K562 (cell line): ENCODE measurements around the gene SUPT5H. TPM values are rescaled to one million over a fixed set of nuclear protein-coding genes. Genes with fewer than 3 reads are reported as not detected.
"Not testable (repeated sequence)": the region's sequence is repeated elsewhere in the genome, so short reads cannot be mapped to it uniquely, and the experiment has no call there.

Experiments used
- ATAC-seq: fragments of 200-7000 bp; cut with Tn5 transposase; 3 replicates; pipeline ENCODE4 v1.9.1; 2020; ENCODE audit warnings: moderate library complexity
- BruUV-seq: library from RNA; stranded (reverse); fragments of 400-500 nt; replicated peaks from 2 replicates; lab custom pipeline; 2021; lab: Mats Ljungman, UMichigan
- CTCF ChIA-PET: fragments of 300-600 bp; formaldehyde crosslinking; extraction: SDS; loops from one replicate; lab custom pipeline; 2021; ENCODE audit warnings: low intra/inter-chr PET ratio; lab: Yijun Ruan, JAX
- POLR2A ChIA-PET: fragments of 300-600, 350-650 bp; sonication (Branson Sonifier 250); formaldehyde crosslinking; extraction: SDS; loops from one replicate; lab custom pipeline; 2021; ENCODE audit warnings: antibody characterized with exemption, inconsistent platforms; lab: Yijun Ruan, JAX
- DNase-seq, 4 experiments: peaks; one replicate each; pipeline versions ENCODE4 v3.0.0 to v3.0.0-alpha.2; 2011 to 2018; ENCODE audit warnings: low spot score in 3 of 4, mixed read lengths in 3 of 4; ENCODE audit errors: extremely low read depth in 1 of 4
- FAIRE-seq: peaks from 2 replicates; lab custom pipeline; 2011; peaks lifted over from hg19 to GRCh38; lab: Jason Lieb, UNC
- H2AFZ ChIP-seq: 2 replicates; pipeline ENCODE4 v1.6.0; 2011; ENCODE audit warnings: low read depth, low read length, control low read depth, inconsistent platforms
- H3K27ac ChIP-seq: fragments of 200-600 bp; 3 replicates; pipeline ENCODE4 v1.8.0; 2011; ENCODE audit warnings: low read depth, mild to moderate bottlenecking, control low read depth, inconsistent platforms, low read length, moderate library complexity, mixed read lengths; ENCODE audit errors: extremely low read depth
- H3K27me3 ChIP-seq, 2 experiments: fragments of 300-600 bp in 1 of 2; 2 replicates in 1 of 2; 3 replicates in 1 of 2; pipeline versions ENCODE4 v1.6.0 to v1.8.0; 2011; ENCODE audit warnings: inconsistent platforms in 2 of 2, low read length in 2 of 2, mild to moderate bottlenecking in 1 of 2, mixed read lengths in 1 of 2, moderate library complexity in 1 of 2; ENCODE audit not compliant: control insufficient read depth in 2 of 2, insufficient read depth in 2 of 2
- H3K36me3 ChIP-seq: fragments of 300-600 bp; 3 replicates; pipeline ENCODE4 v1.8.0; 2011; ENCODE audit warnings: mild to moderate bottlenecking, low read length, inconsistent platforms; ENCODE audit not compliant: control insufficient read depth, insufficient read depth
- H3K4me1 ChIP-seq, 2 experiments: fragments of 200-600 bp in 1 of 2; replicated peaks in 1 of 2; 2 replicates in 1 of 2; 3 replicates in 1 of 2; pipeline versions ENCODE4 v1.5.1 to v1.8.0; 2011; ENCODE audit warnings: inconsistent platforms in 2 of 2, low read length in 2 of 2, mild to moderate bottlenecking in 1 of 2, mixed read lengths in 1 of 2, moderate library complexity in 1 of 2; ENCODE audit not compliant: control insufficient read depth in 2 of 2, insufficient read depth in 2 of 2
- H3K4me2 ChIP-seq: 2 replicates; pipeline ENCODE4 v1.6.1; 2011; ENCODE audit warnings: low read length, control low read depth, inconsistent platforms, mixed read lengths; ENCODE audit not compliant: insufficient read depth
- H3K4me3 ChIP-seq: fragments of 200-600 bp; sonication (generic), shearing (Covaris generic); 2 replicates; pipeline ENCODE4 v1.5.1; 2016; ENCODE audit warnings: control low read depth, inconsistent platforms
- H3K79me2 ChIP-seq: fragments of 200-600 bp; 3 replicates; pipeline ENCODE4 v1.8.0; 2011; ENCODE audit warnings: low read length, inconsistent platforms; ENCODE audit not compliant: control insufficient read depth, insufficient read depth
- H3K9ac ChIP-seq, 2 experiments: 2 replicates each; pipeline versions ENCODE4 v1.6.0 to v1.6.1; 2011; ENCODE audit warnings: low read depth in 2 of 2, low read length in 2 of 2, control low read depth in 1 of 2, inconsistent platforms in 1 of 2, mild to moderate bottlenecking in 1 of 2, mixed read lengths in 1 of 2; ENCODE audit not compliant: insufficient read depth in 1 of 2
- H3K9me1 ChIP-seq: one replicate; pipeline ENCODE4 v1.6.0; 2011; ENCODE audit warnings: inconsistent platforms, mild to moderate bottlenecking, low read length, moderate library complexity; ENCODE audit not compliant: control insufficient read depth, insufficient read depth
- H3K9me3 ChIP-seq: replicated peaks from 2 replicates; pipeline ENCODE4 v1.5.1; 2011; ENCODE audit warnings: low read depth, low read length, inconsistent platforms; ENCODE audit not compliant: control insufficient read depth, insufficient read depth
- H4K20me1 ChIP-seq: replicated peaks from 2 replicates; pipeline ENCODE4 v1.6.1; 2011; ENCODE audit warnings: low read length, inconsistent platforms, mixed read lengths; ENCODE audit not compliant: control insufficient read depth, insufficient read depth
- KHSRP ChIP-seq: fragments of 450-650 bp; IDR thresholded peaks from 2 replicates; pipeline ENCODE4 v1.6.1; 2017
- MIER1 ChIP-seq: fragments of 450-650 bp; IDR thresholded peaks from 2 replicates; pipeline ENCODE4 v1.6.1; 2016; ENCODE audit warnings: antibody characterized with exemption, mild to moderate bottlenecking, low read depth
- NCOR1 ChIP-seq: fragments of 450-650 bp; IDR thresholded peaks from 2 replicates; pipeline ENCODE4 v1.6.1; 2016; ENCODE audit warnings: mild to moderate bottlenecking, moderate library complexity
- ZBTB33 ChIP-seq: sonication (generic); formaldehyde crosslinking; IDR thresholded peaks from 2 replicates; pipeline ENCODE4 v1.8.1; 2023; ENCODE audit warnings: mild to moderate bottlenecking, missing genetic modification reagents
- WGBS: fragments of 100-300 bp; shearing (Covaris generic); methylation state at CpG from one replicate; pipeline ENCODE4 v1.1.6; 2016; ENCODE audit warnings: low coverage, mixed read lengths; ENCODE audit not compliant: insufficient coverage; ENCODE audit errors: missing lambda C conversion rate; 5-methylcytosine and 5-hydroxymethylcytosine counted together
- in situ Hi-C: fragments of 300-500 bp; cut with MboI; formaldehyde crosslinking; loops from 4 replicates; pipeline ENCODE4 v1.15.0; 2018; ENCODE audit warnings: inconsistent platforms, mixed read lengths
- intact Hi-C: fragments of 100-400 bp; cut with micrococcal nuclease; formaldehyde crosslinking; loops from 2 replicates; pipeline ENCODE4 v1.14.2; 2022
- polyA plus RNA-seq, 8 experiments: library from polyadenylated mRNA; depleted of rRNA in 4 of 8; stranded (reverse) in 5 of 8; unstranded in 3 of 8; fragments of >200 nt; fragmentation: Nextera tagmentation in 2 of 8; fragmentation: Illumina TruSeq in 1 of 8; extraction: Ambion mirVana in 2 of 8; extraction: Trizol in 1 of 8; gene quantifications; 2 replicates each; pipeline versions ENCODE4 v1.2.1 to v1.2.3, GENCODE V29; 2011 to 2014; ENCODE audit warnings: inconsistent platforms in 1 of 8, missing spikeins in 1 of 8
- total RNA-seq, 7 experiments: library from RNA; depleted of rRNA in 6 of 7; stranded (reverse); fragments of >200 nt in 6 of 7; fragmentation: Illumina TruSeq in 2 of 7; extraction: Trizol in 2 of 7; gene quantifications; 2 replicates each; pipeline versions ENCODE4 v1.2.1 to v1.2.3, GENCODE V29; 2011 to 2021; ENCODE audit warnings: low replicate concordance in 1 of 7
- TF ChIP-seq, protein P1 (sequence below), 2 experiments: fragments of 450-650 bp; IDR thresholded peaks; 2 replicates each; pipeline ENCODE4 v1.6.1; 2018; ENCODE audit warnings: mild to moderate bottlenecking in 2 of 2, low read depth in 1 of 2; ENCODE audit not compliant: partially characterized antibody in 2 of 2

SUPT5H gene
- total and polyA plus RNA-seq, 9 of the 15 experiments (the other 6 are each of a cell fraction or from before 2014, with no cell fraction given): 13.3 to 85.9 (median 35.9) TPM

DNA sequence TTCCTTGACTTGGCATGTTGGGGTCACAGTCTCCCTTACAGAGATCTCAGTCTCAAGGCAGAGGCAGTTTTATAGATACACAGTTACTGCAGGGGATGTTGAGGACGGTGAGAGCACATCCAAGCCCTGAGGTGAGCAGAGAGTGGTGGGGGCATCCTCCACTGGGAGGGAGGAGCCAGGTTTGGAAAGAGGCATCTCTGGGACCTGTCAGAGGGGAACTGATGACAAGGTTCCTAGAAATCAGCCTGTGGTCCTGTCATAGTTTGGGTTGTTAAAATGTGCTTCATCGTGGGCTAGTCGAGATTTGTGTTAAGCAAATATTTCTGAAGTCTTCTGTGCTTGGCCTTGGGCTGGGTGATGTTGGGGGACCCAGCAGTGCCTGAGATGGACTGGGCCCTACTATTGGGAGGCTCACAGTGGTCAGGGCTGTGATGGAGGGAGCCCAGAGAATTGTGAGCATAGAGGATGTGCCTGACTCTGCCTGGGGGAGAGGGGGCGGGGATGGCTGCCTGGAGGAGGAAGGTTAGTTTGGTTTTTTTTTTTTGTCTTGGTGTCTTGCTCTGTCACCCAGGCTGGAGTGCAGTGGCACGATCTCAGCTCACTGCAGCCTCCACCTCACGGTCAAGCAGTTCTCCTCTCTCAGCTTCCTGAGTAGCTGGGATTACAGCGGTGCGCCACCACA is 3.9 kb downstream of the SUPT5H start (continued):
- no peak for TF ChIP-seq NCOR1
- TF ChIP-seq, protein P1, sequence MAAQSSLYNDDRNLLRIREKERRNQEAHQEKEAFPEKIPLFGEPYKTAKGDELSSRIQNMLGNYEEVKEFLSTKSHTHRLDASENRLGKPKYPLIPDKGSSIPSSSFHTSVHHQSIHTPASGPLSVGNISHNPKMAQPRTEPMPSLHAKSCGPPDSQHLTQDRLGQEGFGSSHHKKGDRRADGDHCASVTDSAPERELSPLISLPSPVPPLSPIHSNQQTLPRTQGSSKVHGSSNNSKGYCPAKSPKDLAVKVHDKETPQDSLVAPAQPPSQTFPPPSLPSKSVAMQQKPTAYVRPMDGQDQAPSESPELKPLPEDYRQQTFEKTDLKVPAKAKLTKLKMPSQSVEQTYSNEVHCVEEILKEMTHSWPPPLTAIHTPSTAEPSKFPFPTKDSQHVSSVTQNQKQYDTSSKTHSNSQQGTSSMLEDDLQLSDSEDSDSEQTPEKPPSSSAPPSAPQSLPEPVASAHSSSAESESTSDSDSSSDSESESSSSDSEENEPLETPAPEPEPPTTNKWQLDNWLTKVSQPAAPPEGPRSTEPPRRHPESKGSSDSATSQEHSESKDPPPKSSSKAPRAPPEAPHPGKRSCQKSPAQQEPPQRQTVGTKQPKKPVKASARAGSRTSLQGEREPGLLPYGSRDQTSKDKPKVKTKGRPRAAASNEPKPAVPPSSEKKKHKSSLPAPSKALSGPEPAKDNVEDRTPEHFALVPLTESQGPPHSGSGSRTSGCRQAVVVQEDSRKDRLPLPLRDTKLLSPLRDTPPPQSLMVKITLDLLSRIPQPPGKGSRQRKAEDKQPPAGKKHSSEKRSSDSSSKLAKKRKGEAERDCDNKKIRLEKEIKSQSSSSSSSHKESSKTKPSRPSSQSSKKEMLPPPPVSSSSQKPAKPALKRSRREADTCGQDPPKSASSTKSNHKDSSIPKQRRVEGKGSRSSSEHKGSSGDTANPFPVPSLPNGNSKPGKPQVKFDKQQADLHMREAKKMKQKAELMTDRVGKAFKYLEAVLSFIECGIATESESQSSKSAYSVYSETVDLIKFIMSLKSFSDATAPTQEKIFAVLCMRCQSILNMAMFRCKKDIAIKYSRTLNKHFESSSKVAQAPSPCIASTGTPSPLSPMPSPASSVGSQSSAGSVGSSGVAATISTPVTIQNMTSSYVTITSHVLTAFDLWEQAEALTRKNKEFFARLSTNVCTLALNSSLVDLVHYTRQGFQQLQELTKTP (IDR thresholded peaks at IDR 0.05; ENCODE audit: low read depth in 1 of 2, partially characterized antibody in 2 of 2): no peak
- no peak for TF ChIP-seq MIER1
- TF ChIP-seq KHSRP: no peak

GRCh38 chr19:39451257-39451656 is 5.9 kb downstream of the SUPT5H start:
- WGBS: 97% methylated on average over 8 of the region's 8 CpGs
- H3K79me2 ChIP-seq: peaks cover 62% of the 10 kb centered on the region
- H3K9me3 ChIP-seq, H3K4me3 ChIP-seq, H3K9me1 ChIP-seq, DNase-seq, intact Hi-C loops, H3K9ac ChIP-seq, ATAC-seq, H3K27ac ChIP-seq, H3K27me3 ChIP-seq, H3K4me2 ChIP-seq, in situ Hi-C loops, BruUV-seq, CTCF ChIA-PET, FAIRE-seq, H3K4me1 ChIP-seq, POLR2A ChIA-PET, H2AFZ ChIP-seq, H4K20me1 ChIP-seq: not testable (repeated sequence)
- TF ChIP-seq ZBTB33: peak; percentile 78
- H3K36me3 ChIP-seq: peaks cover 71% of the 10 kb centered on the region
